Neutrophil (primary cell): ENCODE measurements around the gene ATXN7.

ENCODE experiments used
- H3K27ac ChIP-seq: fragments of 200-600 bp; sonication (generic); 2 replicates; pipeline ENCODE4 v1.5.1; 2016; ENCODE audit warnings: mild to moderate bottlenecking, moderate library complexity
- H3K27me3 ChIP-seq: fragments of 200-600 bp; sonication (generic); 2 replicates; pipeline ENCODE4 v1.6.0; 2016; ENCODE audit warnings: mild to moderate bottlenecking
- H3K36me3 ChIP-seq: fragments of 200-600 bp; sonication (generic); 2 replicates; pipeline ENCODE4 v1.5.1; 2017
- H3K4me1 ChIP-seq, 2 experiments: fragments of 200-600 bp in 1 of 2; sonication (generic) in 1 of 2; 1 replicate in 1 of 2; 2 replicates in 1 of 2; pipeline versions ENCODE4 v1.5.1 to v1.6.1; 2013 to 2016; ENCODE audit warnings: low read depth in 1 of 2, low read length in 1 of 2, mild to moderate bottlenecking in 1 of 2, moderate library complexity in 1 of 2; ENCODE audit not compliant: control insufficient read depth in 1 of 2, insufficient read depth in 1 of 2
- H3K4me3 ChIP-seq, 2 experiments: fragments of 200-600 bp in 1 of 2; sonication (generic) in 1 of 2; 1 replicate in 1 of 2; 2 replicates in 1 of 2; pipeline ENCODE4 v1.5.1; 2013 to 2016; ENCODE audit warnings: low read depth in 1 of 2, low read length in 1 of 2, mild to moderate bottlenecking in 1 of 2, moderate library complexity in 1 of 2
- H3K9me3 ChIP-seq: fragments of 200-600 bp; sonication (generic); 2 replicates; pipeline ENCODE4 v1.5.1; 2016
- TF ChIP-seq, protein P1 (sequence below): fragments of 200-600 bp; sonication (generic); IDR thresholded peaks from 2 replicates; pipeline ENCODE4 v1.5.1; 2016; ENCODE audit warnings: antibody characterized with exemption

The ATXN7 gene

DNA sequence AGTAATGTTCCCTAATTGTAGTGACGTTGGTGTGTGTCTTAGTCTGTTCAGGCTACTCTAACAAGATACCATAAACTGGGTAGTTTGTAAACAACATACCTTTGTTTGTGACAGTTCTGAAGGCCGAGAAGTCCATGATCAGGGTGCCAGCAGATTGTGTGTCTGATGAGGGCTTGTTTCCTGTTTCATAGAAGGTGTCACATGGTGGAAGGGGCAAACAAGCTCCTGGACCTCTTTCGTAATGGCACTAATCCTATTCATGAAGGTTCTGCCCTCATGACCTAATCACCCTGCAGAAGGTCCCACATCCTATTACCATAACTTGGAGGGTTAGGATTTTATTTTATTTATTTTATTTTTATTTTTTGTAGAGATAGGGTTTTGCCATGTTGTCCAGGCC lies 11.1 kb downstream of the ATXN7 start:
- no peaks in the 10 kb centered on the region for H3K27me3 ChIP-seq
- H3K9me3 ChIP-seq = no peaks in the 10 kb centered on the region
- H3K27ac ChIP-seq = peak overlapping the region; percentile 71
- H3K4me1 ChIP-seq = peaks cover 10 to 12% of the 10 kb centered on the region in 2 experiments
- no peaks in the 10 kb centered on the region for H3K36me3 ChIP-seq
- TF ChIP-seq, protein P1, sequence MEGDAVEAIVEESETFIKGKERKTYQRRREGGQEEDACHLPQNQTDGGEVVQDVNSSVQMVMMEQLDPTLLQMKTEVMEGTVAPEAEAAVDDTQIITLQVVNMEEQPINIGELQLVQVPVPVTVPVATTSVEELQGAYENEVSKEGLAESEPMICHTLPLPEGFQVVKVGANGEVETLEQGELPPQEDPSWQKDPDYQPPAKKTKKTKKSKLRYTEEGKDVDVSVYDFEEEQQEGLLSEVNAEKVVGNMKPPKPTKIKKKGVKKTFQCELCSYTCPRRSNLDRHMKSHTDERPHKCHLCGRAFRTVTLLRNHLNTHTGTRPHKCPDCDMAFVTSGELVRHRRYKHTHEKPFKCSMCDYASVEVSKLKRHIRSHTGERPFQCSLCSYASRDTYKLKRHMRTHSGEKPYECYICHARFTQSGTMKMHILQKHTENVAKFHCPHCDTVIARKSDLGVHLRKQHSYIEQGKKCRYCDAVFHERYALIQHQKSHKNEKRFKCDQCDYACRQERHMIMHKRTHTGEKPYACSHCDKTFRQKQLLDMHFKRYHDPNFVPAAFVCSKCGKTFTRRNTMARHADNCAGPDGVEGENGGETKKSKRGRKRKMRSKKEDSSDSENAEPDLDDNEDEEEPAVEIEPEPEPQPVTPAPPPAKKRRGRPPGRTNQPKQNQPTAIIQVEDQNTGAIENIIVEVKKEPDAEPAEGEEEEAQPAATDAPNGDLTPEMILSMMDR = no peak
- no peak overlapping the region for H3K4me3 ChIP-seq

DNA sequence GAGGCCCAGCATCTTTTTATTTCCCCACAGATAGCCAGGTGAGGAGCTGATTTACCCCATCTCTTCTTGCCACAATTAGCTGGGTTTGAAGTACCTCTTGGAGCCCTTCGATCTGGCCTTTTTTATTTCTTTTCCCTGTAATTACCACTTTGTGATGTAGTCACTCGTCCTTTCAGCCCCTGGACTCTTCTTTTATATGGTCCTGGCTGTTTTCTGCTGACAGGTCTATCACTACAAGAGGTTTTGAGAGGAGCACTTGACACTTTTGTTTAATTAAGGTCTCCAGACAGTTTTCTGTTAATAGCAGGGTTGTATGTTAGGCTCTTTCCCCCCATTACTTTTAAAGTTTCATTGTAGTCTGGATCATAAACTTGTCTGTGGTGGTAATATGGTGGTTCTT lies 11.8 kb downstream of the ATXN7 start:
- Histone ChIP-seq H3K36me3 (no peaks in the 10 kb centered on the region), H3K9me3 (no peaks in the 10 kb centered on the region), H3K27ac (no peak overlapping the region), H3K4me3 (no peak overlapping the region), H3K4me1 (peaks cover 10 to 12% of the 10 kb centered on the region in 2 experiments), H3K27me3 (no peaks in the 10 kb centered on the region)
- TF ChIP-seq, protein P1 = no peak

DNA sequence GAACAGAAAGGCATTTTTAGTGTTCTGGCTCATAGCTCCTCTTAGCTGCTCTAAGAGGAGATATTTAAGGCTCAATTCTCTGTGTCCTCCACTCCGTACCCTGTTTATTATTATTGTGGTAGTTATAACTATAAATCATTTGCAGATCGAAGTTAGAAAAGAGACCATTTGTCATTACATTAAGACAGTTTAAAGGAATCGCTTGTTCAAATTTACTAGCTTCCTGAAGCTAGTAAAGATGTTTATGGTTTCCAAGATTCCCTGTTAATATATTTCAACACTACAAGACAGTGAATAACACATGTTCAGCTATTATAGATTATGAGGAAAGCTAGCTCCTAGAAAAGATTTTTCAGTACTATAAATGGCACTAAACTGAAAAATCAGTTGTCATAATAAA lies 12.6 kb downstream of the ATXN7 start:
- Histone ChIP-seq H3K4me1 (peaks cover 10 to 12% of the 10 kb centered on the region in 2 experiments), H3K27ac (no peak overlapping the region), H3K36me3 (no peaks in the 10 kb centered on the region), H3K27me3 (no peaks in the 10 kb centered on the region), H3K4me3 (no peak overlapping the region), H3K9me3 (no peaks in the 10 kb centered on the region)
- TF ChIP-seq, protein P1 = no peak

DNA sequence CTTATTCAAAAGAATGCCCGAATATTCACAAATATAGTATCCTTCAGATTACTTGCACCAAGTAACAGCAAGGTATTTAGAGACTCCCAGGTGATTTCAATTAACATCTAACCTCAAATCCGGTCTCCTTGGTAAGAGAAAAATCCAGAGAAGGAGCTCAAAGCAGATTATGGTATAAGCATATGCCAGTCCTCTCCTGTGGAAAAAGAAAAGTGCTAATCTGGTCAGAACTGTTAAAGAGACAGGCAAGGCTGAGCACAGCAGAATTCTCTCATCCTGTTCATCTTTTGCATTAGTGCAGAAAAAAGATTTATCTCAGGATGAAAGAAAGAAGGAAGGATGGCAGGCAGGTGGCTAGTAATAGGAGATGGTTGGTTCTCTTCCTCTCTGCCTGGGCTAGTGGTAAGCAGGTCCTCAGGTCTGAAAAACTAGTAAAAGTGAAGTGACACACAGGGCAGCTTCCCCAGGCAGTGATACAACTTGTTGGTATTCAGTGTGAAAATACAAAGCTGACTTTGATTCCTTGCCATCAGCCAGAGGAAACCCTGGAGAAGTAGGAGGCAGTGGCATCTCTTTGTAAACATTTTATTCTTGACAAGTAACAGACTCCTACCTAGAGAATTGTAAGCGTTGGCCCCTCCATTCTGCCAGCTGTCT lies 14.2 kb downstream of the ATXN7 start:
- no peak overlapping the region for H3K4me3 ChIP-seq
- TF ChIP-seq, protein P1 = no peak
- no peaks in the 10 kb centered on the region for H3K36me3 ChIP-seq
- no peak overlapping the region for H3K27ac ChIP-seq
- H3K9me3 ChIP-seq = no peaks in the 10 kb centered on the region
- H3K4me1 ChIP-seq = peaks cover 10 to 12% of the 10 kb centered on the region in 2 experiments
- no peaks in the 10 kb centered on the region for H3K27me3 ChIP-seq

DNA sequence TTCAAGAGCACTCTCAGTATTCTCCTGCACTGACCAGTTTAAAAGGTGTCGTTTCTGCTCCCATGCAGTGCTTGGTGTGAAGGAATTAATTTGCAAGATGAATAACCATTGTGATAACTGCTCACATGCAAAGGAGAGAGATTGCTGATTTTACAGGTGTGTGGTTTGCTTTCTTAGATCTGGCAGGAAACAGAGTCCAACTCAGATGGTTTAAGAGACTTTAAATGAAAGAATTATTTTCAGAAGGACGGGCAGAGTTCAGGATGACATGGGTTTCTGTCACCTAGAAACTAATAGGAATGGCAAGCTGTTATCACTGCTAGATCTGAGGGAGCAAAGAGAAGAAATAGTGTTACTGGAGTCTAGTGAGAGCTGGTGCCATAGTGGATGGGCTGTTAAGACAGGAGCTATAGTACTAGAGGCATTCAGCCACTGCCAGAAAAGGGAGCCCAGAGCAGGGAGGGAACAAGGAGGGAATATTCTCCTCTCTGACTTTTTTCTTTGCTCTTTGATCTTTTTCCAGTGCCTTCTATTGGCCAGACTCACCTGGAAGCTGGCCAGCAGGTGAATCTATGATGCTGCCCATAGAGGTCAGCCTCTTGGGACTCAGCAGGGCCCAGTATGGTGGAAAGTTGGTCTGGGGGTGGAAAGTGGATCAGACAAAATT lies 14.9 kb downstream of the ATXN7 start:
- Histone ChIP-seq H3K36me3 (no peaks in the 10 kb centered on the region), H3K9me3 (no peaks in the 10 kb centered on the region), H3K4me3 (no peak overlapping the region), H3K4me1 (peaks cover 10 to 12% of the 10 kb centered on the region in 2 experiments), H3K27ac (no peak overlapping the region), H3K27me3 (no peaks in the 10 kb centered on the region)
- TF ChIP-seq, protein P1 = no peak
